Loucy (cell line): Measurements from ENCODE around the gene SURF6.

Experiments
- H2AFZ ChIP-seq: fragments of 200-600 bp; sonication (generic); 2 replicates; pipeline ENCODE4 v1.6.0; 2016; ENCODE audit warnings: antibody characterized with exemption, mild to moderate bottlenecking, low read length, moderate library complexity
- H3F3A ChIP-seq: fragments of 200-600 bp; 2 replicates; pipeline ENCODE4 v1.6.0; 2016; ENCODE audit warnings: antibody characterized with exemption, low read depth, mild to moderate bottlenecking
- H3K27me3 ChIP-seq: fragments of 200-600 bp; sonication (generic); 2 replicates; pipeline ENCODE4 v1.6.1; 2014; ENCODE audit warnings: low read length, mild to moderate bottlenecking; ENCODE audit not compliant: insufficient read depth, poor library complexity, severe bottlenecking
- H3K36me3 ChIP-seq: fragments of 200-600 bp; sonication (generic); 2 replicates; pipeline ENCODE4 v1.6.1; 2016; ENCODE audit warnings: low read length; ENCODE audit not compliant: insufficient read depth
- H3K4me1 ChIP-seq: fragments of 200-600 bp; sonication (generic); 2 replicates; pipeline ENCODE4 v1.5.1; 2014; ENCODE audit warnings: low read length, mild to moderate bottlenecking; ENCODE audit not compliant: insufficient read depth, poor library complexity, severe bottlenecking
- H3K4me2 ChIP-seq: fragments of 200-600 bp; sonication (generic); 2 replicates; pipeline ENCODE4 v1.6.0; 2014; ENCODE audit warnings: antibody characterized with exemption, low read length, low read depth, mild to moderate bottlenecking; ENCODE audit not compliant: poor library complexity, severe bottlenecking
- H3K4me3 ChIP-seq: fragments of 200-600 bp; sonication (generic); 2 replicates; pipeline ENCODE4 v1.5.1; 2014; ENCODE audit warnings: low read length, mild to moderate bottlenecking, mixed read lengths; ENCODE audit not compliant: poor library complexity, severe bottlenecking
- H3K79me2 ChIP-seq: fragments of 200-600 bp; sonication (generic); 2 replicates; pipeline ENCODE4 v1.6.1; 2014; ENCODE audit warnings: low read length; ENCODE audit not compliant: insufficient read depth
- H3K9ac ChIP-seq: fragments of 200-600 bp; sonication (generic); 2 replicates; pipeline ENCODE4 v1.6.0; 2014; ENCODE audit warnings: mild to moderate bottlenecking, low read depth, low read length, moderate library complexity; ENCODE audit not compliant: poor library complexity, severe bottlenecking
- H3K9me2 ChIP-seq: fragments of 200-600 bp; sonication (generic); replicated peaks from 2 replicates; pipeline ENCODE4 v1.6.1; 2016; ENCODE audit warnings: low read depth, low read length, mixed read lengths
- H3K9me3 ChIP-seq: fragments of 200-600 bp; sonication (generic); 2 replicates; pipeline ENCODE4 v1.6.1; 2014; ENCODE audit warnings: mild to moderate bottlenecking, antibody characterized with exemption, low read length, low read depth; ENCODE audit not compliant: insufficient read depth
- H4K20me1 ChIP-seq: fragments of 200-600 bp; sonication (generic); 2 replicates; pipeline ENCODE4 v1.6.0; 2014; ENCODE audit warnings: antibody characterized with exemption, low read length, mild to moderate bottlenecking; ENCODE audit not compliant: insufficient read depth, poor library complexity, severe bottlenecking
- CTCF ChIP-seq: fragments of 200-600 bp; sonication (generic); conservative IDR thresholded peaks from 2 replicates; pipeline ENCODE4 v1.5.1; 2014; ENCODE audit warnings: mild to moderate bottlenecking, antibody characterized with exemption, low read length
- EZH2phosphoT487 ChIP-seq: fragments of 200-600 bp; IDR thresholded peaks from 2 replicates; pipeline ENCODE4 v1.6.1; 2018; ENCODE audit warnings: antibody characterized with exemption, mild to moderate bottlenecking, moderate library complexity, borderline replicate concordance

Gene SURF6

GRCh38 chr9:133335924-133336811 is at the start of gene SURF6:
Gene SURF6, minus strand, starts transcription at chr9:133336188. Its CDS starts 56 bp downstream, at chr9:133336132.
- H3K9me2 ChIP-seq, result no peaks in the 10 kb centered on the region
- peaks cover 33% of the 10 kb centered on the region; the same call in 1 of the 2 replicates for H3K36me3 ChIP-seq
- peak within 1 kb of the TSS; percentile 77 for H3K9ac ChIP-seq
- H3K79me2 ChIP-seq, result peaks cover 39% of the 10 kb centered on the region
- no peaks in the 10 kb centered on the region for H3F3A ChIP-seq
- H2AFZ ChIP-seq, result peak within 1 kb of the TSS; percentile 80
- H3K9me3 ChIP-seq, result no peaks in the 10 kb centered on the region
- H3K4me2 ChIP-seq, result peak within 1 kb of the TSS; percentile 94
- peaks cover 34% of the 10 kb centered on the region for H4K20me1 ChIP-seq
- no peaks in the 10 kb centered on the region for H3K27me3 ChIP-seq
- peak within 1 kb of the TSS; percentile 82 for H3K4me3 ChIP-seq
- peaks cover 30% of the 10 kb centered on the region for H3K4me1 ChIP-seq
- TF ChIP-seq EZH2phosphoT487 (no peak), CTCF (no peak)

GRCh38 chr9:133385452-133385851 is 49.5 kb upstream of the SURF6 start:
- H2AFZ ChIP-seq, result no peak overlapping the region
- H3F3A ChIP-seq, result no peaks in the 10 kb centered on the region
- no peak overlapping the region for H3K4me2 ChIP-seq
- no peaks in the 10 kb centered on the region for H3K36me3 ChIP-seq
- H3K4me1 ChIP-seq, result no peaks in the 10 kb centered on the region
- no peaks in the 10 kb centered on the region for H3K9me2 ChIP-seq
- H3K4me3 ChIP-seq, result no peak overlapping the region
- TF ChIP-seq EZH2phosphoT487 (no peak), CTCF (no peak)
- H3K9ac ChIP-seq, result no peak overlapping the region
- H3K79me2 ChIP-seq, result no peaks in the 10 kb centered on the region
- H4K20me1 ChIP-seq, result no peaks in the 10 kb centered on the region
- H3K9me3 ChIP-seq, result no peaks in the 10 kb centered on the region
- H3K27me3 ChIP-seq, result no peaks in the 10 kb centered on the region

GRCh38 chr9:133384736-133385321 is 48.8 kb upstream of the SURF6 start:
- Histone ChIP-seq H3F3A (no peaks in the 10 kb centered on the region), H3K27me3 (no peaks in the 10 kb centered on the region), H3K79me2 (no peaks in the 10 kb centered on the region), H3K9me3 (no peaks in the 10 kb centered on the region), H4K20me1 (no peaks in the 10 kb centered on the region), H2AFZ (no peak overlapping the region), H3K9ac (no peak overlapping the region), H3K36me3 (no peaks in the 10 kb centered on the region), H3K4me2 (no peak overlapping the region), H3K4me3 (no peak overlapping the region), H3K9me2 (no peaks in the 10 kb centered on the region), H3K4me1 (no peaks in the 10 kb centered on the region)
- TF ChIP-seq CTCF, result no peak
- TF ChIP-seq EZH2phosphoT487, result no peak
